IMR-90 (cell line): ENCODE results near the gene SELENOT. TPM values are rescaled to one million over a fixed set of nuclear protein-coding genes. Genes with fewer than 3 reads are reported as not detected.

Experiments used
- ATAC-seq: fragments of 200-7000 bp; cut with Tn5 transposase; 2 replicates; pipeline ENCODE4 v1.9.1; 2020; ENCODE audit warnings: low read depth, mild to moderate bottlenecking, moderate library complexity
- BruUV-seq: library from RNA; stranded (reverse); fragments of 400-500 nt; replicated peaks from 2 replicates; lab custom pipeline; 2021; lab: Mats Ljungman, UMichigan
- CTCF ChIA-PET: fragments of 300-600 bp; formaldehyde crosslinking; extraction: SDS; loops from one replicate; lab custom pipeline; 2021; ENCODE audit warnings: antibody characterized with exemption; lab: Yijun Ruan, JAX
- POLR2A ChIA-PET: fragments of 300-600 bp; sonication (Branson Sonifier 250); formaldehyde crosslinking; loops from one replicate; lab custom pipeline; 2022; ENCODE audit warnings: antibody characterized with exemption; ENCODE audit not compliant: unreplicated experiment; lab: Charles Lee
- DNase-seq: peaks from one replicate; pipeline ENCODE4 v3.0.0; 2013
- H2AFZ ChIP-seq: replicated peaks from 2 replicates; pipeline ENCODE3; 2013; ENCODE audit warnings: low read length, mild to moderate bottlenecking; ENCODE audit not compliant: poor library complexity
- H2AK5ac ChIP-seq: 2 replicates; pipeline ENCODE4 v1.6.1; 2013; ENCODE audit warnings: low read depth, low read length, inconsistent platforms
- H2AK9ac ChIP-seq: replicated peaks from 2 replicates; pipeline ENCODE3; 2013; ENCODE audit warnings: mild to moderate bottlenecking, low read depth, low read length, moderate library complexity; ENCODE audit not compliant: poor library complexity
- H2BK120ac ChIP-seq: 2 replicates; pipeline ENCODE4 v1.6.1; 2013; ENCODE audit warnings: low read depth, low read length, inconsistent platforms
- H2BK15ac ChIP-seq: 3 replicates; pipeline ENCODE4 v1.6.1; 2013; ENCODE audit warnings: low read depth, low read length, inconsistent platforms
- H2BK20ac ChIP-seq: 2 replicates; pipeline ENCODE4 v1.6.1; 2013; ENCODE audit warnings: low read depth, mild to moderate bottlenecking, inconsistent platforms, low read length, moderate library complexity
- H2BK5ac ChIP-seq: 2 replicates; pipeline ENCODE4 v1.6.1; 2013; ENCODE audit warnings: mild to moderate bottlenecking, low read depth, low read length, inconsistent platforms; ENCODE audit not compliant: poor library complexity, severe bottlenecking
- H3K14ac ChIP-seq: replicated peaks from 2 replicates; pipeline ENCODE4 v1.6.1; 2013; ENCODE audit warnings: low read depth, low read length, inconsistent platforms
- H3K18ac ChIP-seq: 2 replicates; pipeline ENCODE4 v1.6.1; 2013; ENCODE audit warnings: low read depth, low read length, control low read depth
- H3K23ac ChIP-seq: 2 replicates; pipeline ENCODE4 v1.6.1; 2013; ENCODE audit warnings: low read depth, low read length, inconsistent platforms
- H3K27ac ChIP-seq: 2 replicates; pipeline ENCODE4 v1.5.1; 2013; ENCODE audit warnings: mild to moderate bottlenecking, control low read depth, low read length; ENCODE audit not compliant: insufficient read depth
- H3K27me3 ChIP-seq: 2 replicates; pipeline ENCODE4 v1.6.1; 2013; ENCODE audit warnings: low read length; ENCODE audit not compliant: control insufficient read depth, insufficient read depth
- H3K36me3 ChIP-seq: 2 replicates; pipeline ENCODE4 v1.6.1; 2013; ENCODE audit warnings: low read length, mixed read lengths; ENCODE audit not compliant: control insufficient read depth, insufficient read depth
- H3K4ac ChIP-seq: 2 replicates; pipeline ENCODE4 v1.6.1; 2013; ENCODE audit warnings: low read depth, low read length, inconsistent platforms
- H3K4me1 ChIP-seq: 2 replicates; pipeline ENCODE4 v1.6.1; 2013; ENCODE audit warnings: low read length, mixed read lengths; ENCODE audit not compliant: control insufficient read depth, insufficient read depth
- H3K4me2 ChIP-seq: 2 replicates; pipeline ENCODE4 v1.6.1; 2013; ENCODE audit warnings: low read depth, mild to moderate bottlenecking, control low read depth, low read length, moderate library complexity
- H3K4me3 ChIP-seq: 2 replicates; pipeline ENCODE4 v1.5.1; 2013; ENCODE audit warnings: low read depth, mild to moderate bottlenecking, control low read depth, low read length, moderate library complexity; ENCODE audit not compliant: insufficient read depth
- H3K56ac ChIP-seq: 2 replicates; pipeline ENCODE4 v1.6.1; 2013; ENCODE audit warnings: low read length, inconsistent platforms; ENCODE audit not compliant: insufficient read depth; ENCODE audit errors: extremely low read depth
- H3K79me1 ChIP-seq, 2 experiments: 2 replicates each; pipeline ENCODE4 v1.6.1; 2013; ENCODE audit warnings: low read length in 2 of 2, inconsistent platforms in 1 of 2, low read depth in 1 of 2
- H3K9ac ChIP-seq: 2 replicates; pipeline ENCODE4 v1.6.1; 2013; ENCODE audit warnings: low read depth, low read length, control low read depth
- H3K9me1 ChIP-seq: 2 replicates; pipeline ENCODE4 v1.6.1; 2013; ENCODE audit warnings: low read length, inconsistent platforms; ENCODE audit not compliant: insufficient read depth
- H3K9me3 ChIP-seq: 2 replicates; pipeline ENCODE4 v1.6.1; 2013; ENCODE audit warnings: low read length; ENCODE audit not compliant: control insufficient read depth, insufficient read depth
- H4K20me1 ChIP-seq: 2 replicates; pipeline ENCODE4 v1.6.1; 2013; ENCODE audit warnings: low read length, inconsistent platforms; ENCODE audit not compliant: insufficient read depth
- H4K5ac ChIP-seq: 2 replicates; pipeline ENCODE4 v1.6.1; 2013; ENCODE audit warnings: mild to moderate bottlenecking, low read depth, low read length, control low read depth
- H4K8ac ChIP-seq, 2 experiments: 2 replicates each; pipeline ENCODE4 v1.6.1; 2013; ENCODE audit warnings: low read depth in 2 of 2, low read length in 2 of 2, control low read depth in 1 of 2, inconsistent platforms in 1 of 2
- H4K91ac ChIP-seq: 2 replicates; pipeline ENCODE4 v1.6.1; 2013; ENCODE audit warnings: low read depth, low read length, inconsistent platforms; ENCODE audit not compliant: insufficient read depth
- FOS ChIP-seq: fragments of 150-350 bp; IDR thresholded peaks from 2 replicates; pipeline ENCODE4 v1.6.1; 2016; ENCODE audit warnings: low read depth, low read length
- MAFK ChIP-seq: IDR thresholded peaks from 2 replicates; pipeline ENCODE4 v1.6.1; 2012; ENCODE audit warnings: low read depth, low read length, improper control_type of control experiment
- MAZ ChIP-seq: IDR thresholded peaks from 2 replicates; pipeline ENCODE4 v1.6.1; 2012; ENCODE audit warnings: low read depth, mild to moderate bottlenecking, low read length, improper control_type of control experiment, moderate library complexity, borderline replicate concordance
- MXI1 ChIP-seq: IDR thresholded peaks from 2 replicates; pipeline ENCODE4 v1.6.1; 2012; ENCODE audit warnings: low read depth, mild to moderate bottlenecking, low read length, moderate library complexity, borderline replicate concordance
- SMC3 ChIP-seq: fragments of 150-350 bp; IDR thresholded peaks from 2 replicates; pipeline ENCODE4 v1.6.1; 2016; ENCODE audit warnings: low read depth, mild to moderate bottlenecking, antibody characterized with exemption, low read length, moderate library complexity
- WGBS, 2 experiments: methylation state at CpG; one replicate each; pipeline versions ENCODE4 v1.1.5 to v1.1.7; 2013; ENCODE audit warnings: missing lambda C conversion rate in 2 of 2; ENCODE audit not compliant: insufficient read length in 1 of 2; ENCODE audit errors: extremely low coverage in 2 of 2; 5-methylcytosine and 5-hydroxymethylcytosine counted together
- dilution Hi-C: fragments of 300-500 bp; cut with HindIII; formaldehyde crosslinking; loops from one replicate; pipeline ENCODE4 v1.14.3; 2018; ENCODE audit warnings: low sequenced_read_pairs; ENCODE audit not compliant: unreplicated experiment
- in situ Hi-C: fragments of 300-500 bp; cut with MboI; formaldehyde crosslinking; loops from 3 replicates; pipeline ENCODE4 v1.14.3; 2019; ENCODE audit warnings: low sequenced_read_pairs, inconsistent platforms, mixed read lengths
- intact Hi-C: fragments of 100-400 bp; cut with micrococcal nuclease; formaldehyde crosslinking; loops from 2 replicates; pipeline ENCODE4 v1.10.0; 2022
- polyA plus RNA-seq, 3 experiments: library from polyadenylated mRNA; depleted of rRNA; stranded (reverse); fragments of >200 nt; gene quantifications; 2 replicates each; pipeline ENCODE4 v1.2.3, GENCODE V29; 2012; ENCODE audit warnings: low replicate concordance in 1 of 3
- total RNA-seq: library from RNA; depleted of rRNA; stranded (reverse); fragments of >200 nt; gene quantifications from 2 replicates; pipeline ENCODE4 v1.2.3, GENCODE V29; 2012
- TF ChIP-seq, protein P1 (sequence below): fragments of 150-350 bp; IDR thresholded peaks from 2 replicates; pipeline ENCODE4 v1.6.1; 2016; ENCODE audit warnings: low read depth, mild to moderate bottlenecking, low read length, moderate library complexity, borderline replicate concordance
- TF ChIP-seq, protein P2 (sequence below): conservative IDR thresholded peaks from 2 replicates; pipeline ENCODE4 v1.5.1; 2012; ENCODE audit warnings: mild to moderate bottlenecking, low read depth, low read length, improper control_type of control experiment
- TF ChIP-seq, protein P3 (sequence below): fragments of 150-350 bp; IDR thresholded peaks from 2 replicates; pipeline ENCODE4 v1.6.1; 2017; ENCODE audit warnings: mild to moderate bottlenecking, antibody characterized with exemption, low read length, low read depth

Gene SELENOT
- total and polyA plus RNA-seq, 2 of the 4 experiments (the other 2 are of a cell fraction), result 365 to 415 TPM

DNA sequence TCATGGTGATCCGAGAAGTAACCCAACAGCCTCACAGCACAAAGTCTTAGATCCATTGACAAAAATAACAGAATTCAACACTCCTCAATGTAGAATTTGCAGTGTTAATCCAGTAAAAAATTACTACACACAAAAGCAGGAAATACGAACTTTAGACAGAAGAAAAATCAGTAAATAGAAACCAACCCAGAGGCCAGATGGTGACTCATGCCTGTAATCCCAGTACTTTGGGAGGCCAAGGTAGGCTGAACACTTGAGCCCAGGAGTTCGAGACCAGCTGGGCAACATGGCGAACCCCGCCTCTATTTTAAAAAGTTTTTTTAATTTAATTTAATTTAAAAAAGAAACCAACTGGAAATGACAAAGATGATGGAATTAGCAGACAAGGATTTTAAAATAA, 36.1 kb downstream of the SELENOT start:
- Histone ChIP-seq H2BK15ac (no peak overlapping the region), H3K9me1 (no peaks in the 10 kb centered on the region), H3K4me2 (no peak overlapping the region), H2BK5ac (no peak overlapping the region), H3K18ac (no peak overlapping the region), H4K91ac (no peak overlapping the region), H3K9me3 (no peaks in the 10 kb centered on the region), H3K27ac (no peak overlapping the region), H3K27me3 (no peaks in the 10 kb centered on the region), H2AK5ac (no peak overlapping the region), H2BK20ac (no peak overlapping the region), H2AK9ac (no peak overlapping the region), H2BK120ac (no peak overlapping the region), H4K20me1 (no peaks in the 10 kb centered on the region), H3K4me1 (peaks cover 2% of the 10 kb centered on the region; the same call in 1 of the 2 replicates), H3K56ac (no peak overlapping the region), H3K79me1 (no peaks in the 10 kb centered on the region), H3K36me3 (no peaks in the 10 kb centered on the region), H3K9ac (no peak overlapping the region), H3K4ac (no peak overlapping the region), H3K14ac (no peak overlapping the region), H4K8ac (no peak overlapping the region), H3K4me3 (no peak overlapping the region), H2AFZ (no peak overlapping the region), H3K23ac (no peak overlapping the region), H4K5ac (no peak overlapping the region)
- TF ChIP-seq, protein P1, sequence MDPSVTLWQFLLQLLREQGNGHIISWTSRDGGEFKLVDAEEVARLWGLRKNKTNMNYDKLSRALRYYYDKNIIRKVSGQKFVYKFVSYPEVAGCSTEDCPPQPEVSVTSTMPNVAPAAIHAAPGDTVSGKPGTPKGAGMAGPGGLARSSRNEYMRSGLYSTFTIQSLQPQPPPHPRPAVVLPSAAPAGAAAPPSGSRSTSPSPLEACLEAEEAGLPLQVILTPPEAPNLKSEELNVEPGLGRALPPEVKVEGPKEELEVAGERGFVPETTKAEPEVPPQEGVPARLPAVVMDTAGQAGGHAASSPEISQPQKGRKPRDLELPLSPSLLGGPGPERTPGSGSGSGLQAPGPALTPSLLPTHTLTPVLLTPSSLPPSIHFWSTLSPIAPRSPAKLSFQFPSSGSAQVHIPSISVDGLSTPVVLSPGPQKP, result no peak
- no peak for TF ChIP-seq SMC3
- TF ChIP-seq MAFK, result no peak
- TF ChIP-seq, protein P2, sequence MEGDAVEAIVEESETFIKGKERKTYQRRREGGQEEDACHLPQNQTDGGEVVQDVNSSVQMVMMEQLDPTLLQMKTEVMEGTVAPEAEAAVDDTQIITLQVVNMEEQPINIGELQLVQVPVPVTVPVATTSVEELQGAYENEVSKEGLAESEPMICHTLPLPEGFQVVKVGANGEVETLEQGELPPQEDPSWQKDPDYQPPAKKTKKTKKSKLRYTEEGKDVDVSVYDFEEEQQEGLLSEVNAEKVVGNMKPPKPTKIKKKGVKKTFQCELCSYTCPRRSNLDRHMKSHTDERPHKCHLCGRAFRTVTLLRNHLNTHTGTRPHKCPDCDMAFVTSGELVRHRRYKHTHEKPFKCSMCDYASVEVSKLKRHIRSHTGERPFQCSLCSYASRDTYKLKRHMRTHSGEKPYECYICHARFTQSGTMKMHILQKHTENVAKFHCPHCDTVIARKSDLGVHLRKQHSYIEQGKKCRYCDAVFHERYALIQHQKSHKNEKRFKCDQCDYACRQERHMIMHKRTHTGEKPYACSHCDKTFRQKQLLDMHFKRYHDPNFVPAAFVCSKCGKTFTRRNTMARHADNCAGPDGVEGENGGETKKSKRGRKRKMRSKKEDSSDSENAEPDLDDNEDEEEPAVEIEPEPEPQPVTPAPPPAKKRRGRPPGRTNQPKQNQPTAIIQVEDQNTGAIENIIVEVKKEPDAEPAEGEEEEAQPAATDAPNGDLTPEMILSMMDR, result no peak
- no peak for TF ChIP-seq MXI1
- TF ChIP-seq FOS, result no peak
- TF ChIP-seq, protein P3, sequence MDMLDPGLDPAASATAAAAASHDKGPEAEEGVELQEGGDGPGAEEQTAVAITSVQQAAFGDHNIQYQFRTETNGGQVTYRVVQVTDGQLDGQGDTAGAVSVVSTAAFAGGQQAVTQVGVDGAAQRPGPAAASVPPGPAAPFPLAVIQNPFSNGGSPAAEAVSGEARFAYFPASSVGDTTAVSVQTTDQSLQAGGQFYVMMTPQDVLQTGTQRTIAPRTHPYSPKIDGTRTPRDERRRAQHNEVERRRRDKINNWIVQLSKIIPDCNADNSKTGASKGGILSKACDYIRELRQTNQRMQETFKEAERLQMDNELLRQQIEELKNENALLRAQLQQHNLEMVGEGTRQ, result no peak
- TF ChIP-seq MAZ, result no peak
- no peak for ATAC-seq
- intact Hi-C loops (no loop called here), in situ Hi-C loops (no loop called here), dilution Hi-C loops (no loop called here)
- no CpG with 5 or more reads among the region's 5 CpGs for WGBS, 2 experiments
- DNase-seq, result peak; percentile 24
- no TSS peak for BruUV-seq
- POLR2A ChIA-PET, result no interaction called here
- CTCF ChIA-PET, result no interaction called here
